ENCODE measurements around the gene BANP.

GRCh38 chr16:87996962-87997880, 46.0 kb downstream of the BANP start:
- TF ChIP-seq FOXA1 (IDR thresholded peaks at IDR 0.05), result no peak
- no peak for TF ChIP-seq SP1 (IDR thresholded peaks at IDR 0.05)
- TF ChIP-seq CTBP1 (IDR thresholded peaks at IDR 0.05; ENCODE audit: borderline replicate concordance), result no peak
- TF ChIP-seq ARNT (IDR thresholded peaks at IDR 0.05), result no peak
- TF ChIP-seq BHLHE40 (IDR thresholded peaks at IDR 0.05; ENCODE audit: borderline replicate concordance), result no peak
- TF ChIP-seq PKNOX1 (IDR thresholded peaks at IDR 0.05), result no peak
- no peak for TF ChIP-seq FOXK2 (IDR thresholded peaks at IDR 0.05)

Data from HEK293T (cell line).